Smooth muscle cell (in vitro differentiated cells): Measurements from ENCODE around the gene OR5AU1. TPM values are rescaled to one million over a fixed set of nuclear protein-coding genes. Genes with fewer than 3 reads are reported as not detected.
A peak's percentile ranks its signal among the peaks of the same experiment; 100 is the strongest.

ENCODE experiments used
- DNase-seq: peaks from one replicate; lab custom pipeline; 2025; ENCODE audit not compliant: unreplicated experiment; lab: John Stamatoyannopoulos, UW
- H2AFZ ChIP-seq: fragments of 200-600 bp; sonication (generic); 2 replicates; pipeline ENCODE4 v1.6.0; 2016; ENCODE audit warnings: antibody characterized with exemption, low read depth, mild to moderate bottlenecking
- H3F3A ChIP-seq: fragments of 200-600 bp; sonication (generic); 2 replicates; pipeline ENCODE4 v1.6.0; 2017; ENCODE audit warnings: antibody characterized with exemption, low read depth
- H3K27ac ChIP-seq: fragments of 200-600 bp; sonication (generic); 2 replicates; pipeline ENCODE4 v1.5.1; 2016; ENCODE audit warnings: low read depth, mild to moderate bottlenecking
- H3K27me3 ChIP-seq: fragments of 200-600 bp; sonication (generic); 2 replicates; pipeline ENCODE4 v1.6.1; 2016; ENCODE audit warnings: low read depth, mild to moderate bottlenecking
- H3K36me3 ChIP-seq: fragments of 200-600 bp; sonication (generic); 2 replicates; pipeline ENCODE4 v1.5.1; 2016; ENCODE audit warnings: low read depth
- H3K4me1 ChIP-seq: fragments of 200-600 bp; sonication (generic); 2 replicates; pipeline ENCODE4 v1.5.1; 2016; ENCODE audit warnings: low read depth
- H3K4me2 ChIP-seq: fragments of 200-600 bp; sonication (generic); 2 replicates; pipeline ENCODE4 v1.6.0; 2016; ENCODE audit warnings: mild to moderate bottlenecking
- H3K4me3 ChIP-seq: fragments of 200-600 bp; sonication (generic); 2 replicates; pipeline ENCODE4 v1.5.1; 2016; ENCODE audit warnings: mild to moderate bottlenecking
- H3K79me2 ChIP-seq: fragments of 200-600 bp; sonication (generic); 2 replicates; pipeline ENCODE4 v1.6.0; 2016; ENCODE audit warnings: low read depth, mild to moderate bottlenecking
- H3K9ac ChIP-seq: fragments of 200-600 bp; sonication (generic); 2 replicates; pipeline ENCODE4 v1.6.0; 2016; ENCODE audit warnings: low read depth
- H3K9me3 ChIP-seq: fragments of 200-600 bp; sonication (generic); replicated peaks from 2 replicates; pipeline ENCODE4 v1.5.1; 2016; ENCODE audit warnings: low read depth
- H4K20me1 ChIP-seq: fragments of 200-600 bp; sonication (generic); 2 replicates; pipeline ENCODE4 v1.6.0; 2016; ENCODE audit warnings: low read depth
- CTCF ChIP-seq: fragments of 200-600 bp; sonication (generic); IDR thresholded peaks from 2 replicates; pipeline ENCODE4 v1.5.1; 2017; ENCODE audit warnings: borderline replicate concordance, mild to moderate bottlenecking, antibody characterized with exemption; ENCODE audit not compliant: insufficient read depth, poor library complexity, severe bottlenecking
- WGBS: methylation state at CpG from one replicate; pipeline ENCODE4 v1.1.7; 2016; ENCODE audit warnings: low lambda C conversion rate; 5-methylcytosine and 5-hydroxymethylcytosine counted together
- polyA plus RNA-seq: library from polyadenylated mRNA; unstranded; fragments of >200 nt; fragmentation: Nextera tagmentation; extraction: Ambion mirVana; gene quantifications from 2 replicates; pipeline ENCODE4 v1.2.1, GENCODE V29; 2016
- total RNA-seq: library from RNA; depleted of rRNA; stranded (reverse); fragments of >200 nt; gene quantifications from 2 replicates; pipeline ENCODE4 v1.2.3, GENCODE V29; 2014

The OR5AU1 gene
- total and polyA plus RNA-seq, 2 experiments from 2014 or later: not detected

GRCh38 chr14:21191261-21191808 lies 35.5 kb upstream of the OR5AU1 start:
- Histone ChIP-seq H2AFZ (no peak overlapping the region), H3K36me3 (no peaks in the 10 kb centered on the region), H3F3A (no peaks in the 10 kb centered on the region), H3K4me3 (peak overlapping the region; percentile 48), H4K20me1 (no peaks in the 10 kb centered on the region), H3K4me1 (peaks cover 4% of the 10 kb centered on the region), H3K9ac (no peak overlapping the region), H3K79me2 (no peaks in the 10 kb centered on the region), H3K4me2 (peak overlapping the region; percentile 90), H3K27ac (no peak overlapping the region), H3K9me3 (no peaks in the 10 kb centered on the region), H3K27me3 (no peaks in the 10 kb centered on the region)
- DNase-seq: no peak
- no peak for TF ChIP-seq CTCF
- WGBS: 91% methylated on average over 7 of the region's 7 CpGs

- Histone ChIP-seq H3K27me3 (no peaks in the 10 kb centered on the region), H3K9me3 (no peaks in the 10 kb centered on the region), H3K79me2 (no peaks in the 10 kb centered on the region), H3K4me3 (no peak overlapping the region), H3K4me2 (no peak overlapping the region), H4K20me1 (no peaks in the 10 kb centered on the region), H3K27ac (no peak overlapping the region), H3F3A (no peaks in the 10 kb centered on the region), H3K9ac (no peak overlapping the region), H2AFZ (no peak overlapping the region), H3K36me3 (no peaks in the 10 kb centered on the region), H3K4me1 (no peaks in the 10 kb centered on the region)
- no peak for DNase-seq
- no peak for TF ChIP-seq CTCF
- 67% methylated on average over 5 of the region's 5 CpGs for WGBS
These were observed 29.6 kb upstream of the OR5AU1 start for GRCh38 chr14:21185491-21185890.

- Histone ChIP-seq H3K4me3 (no peak overlapping the region), H3K9ac (no peak overlapping the region), H2AFZ (no peak overlapping the region), H3K27me3 (no peaks in the 10 kb centered on the region), H3K27ac (no peak overlapping the region), H3K4me2 (no peak overlapping the region), H3K9me3 (no peaks in the 10 kb centered on the region), H4K20me1 (no peaks in the 10 kb centered on the region), H3K4me1 (no peaks in the 10 kb centered on the region), H3K36me3 (no peaks in the 10 kb centered on the region), H3F3A (no peaks in the 10 kb centered on the region), H3K79me2 (no peaks in the 10 kb centered on the region)
- 47% methylated on average over 1 of the region's 1 CpG for WGBS
- TF ChIP-seq CTCF: no peak
- no peak for DNase-seq
These were observed 28.4 kb upstream of the OR5AU1 start for GRCh38 chr14:21184254-21184653.

- Histone ChIP-seq H3F3A (no peaks in the 10 kb centered on the region), H3K4me1 (no peaks in the 10 kb centered on the region), H2AFZ (no peak overlapping the region), H3K9me3 (no peaks in the 10 kb centered on the region), H3K4me2 (no peak overlapping the region), H3K27ac (no peak overlapping the region), H3K9ac (no peak overlapping the region), H3K4me3 (no peak overlapping the region), H3K27me3 (no peaks in the 10 kb centered on the region), H3K36me3 (no peaks in the 10 kb centered on the region), H3K79me2 (no peaks in the 10 kb centered on the region), H4K20me1 (no peaks in the 10 kb centered on the region)
- WGBS: 69% methylated on average over 2 of the region's 2 CpGs
- no peak for DNase-seq
- TF ChIP-seq CTCF: no peak
These were observed 26.3 kb upstream of the OR5AU1 start for GRCh38 chr14:21182166-21182565.
